GM12878 (cell line): Measurements from ENCODE around the gene SOX12. TPM values are rescaled to one million over a fixed set of nuclear protein-coding genes. Genes with fewer than 3 reads are reported as not detected.

Experiments
- BCL11A ChIP-seq: IDR thresholded peaks from 2 replicates; pipeline ENCODE4 v1.6.1; 2011; ENCODE audit warnings: low read depth, low read length
- BHLHE40 ChIP-seq, 2 experiments: fragments of 450-650 bp in 1 of 2; IDR thresholded peaks; 2 replicates each; pipeline ENCODE4 v1.6.1; 2011 to 2017; ENCODE audit warnings: low read depth in 2 of 2, borderline replicate concordance in 1 of 2, improper control_type of control experiment in 1 of 2, low read length in 1 of 2, mild to moderate bottlenecking in 1 of 2
- BMI1 ChIP-seq: fragments of 450-650 bp; IDR thresholded peaks from 2 replicates; pipeline ENCODE4 v1.6.1; 2016; ENCODE audit warnings: mild to moderate bottlenecking, moderate library complexity, borderline replicate concordance
- CHD4 ChIP-seq: fragments of 200-600 bp; sonication (generic); IDR thresholded peaks from 2 replicates; pipeline ENCODE4 v1.6.1; 2016; ENCODE audit warnings: mild to moderate bottlenecking
- MYB ChIP-seq: fragments of 150-350 bp; IDR thresholded peaks from 2 replicates; pipeline ENCODE4 v1.6.1; 2014; ENCODE audit warnings: mild to moderate bottlenecking, low read depth, low read length, borderline replicate concordance
- MYC ChIP-seq: IDR thresholded peaks from 2 replicates; pipeline ENCODE4 v1.6.1; 2011; ENCODE audit warnings: mild to moderate bottlenecking, low read length, moderate library complexity, inconsistent platforms; ENCODE audit not compliant: insufficient read depth, insufficient replicate concordance, insufficient read length, severe bottlenecking
- NBN ChIP-seq: fragments of 450-650 bp; IDR thresholded peaks from 2 replicates; pipeline ENCODE4 v1.6.1; 2016
- NR2C2 ChIP-seq: IDR thresholded peaks from 2 replicates; pipeline ENCODE4 v1.6.1; 2011; ENCODE audit warnings: borderline replicate concordance, low read depth; ENCODE audit not compliant: control insufficient read depth, insufficient read length
- POLR2AphosphoS5 ChIP-seq: IDR thresholded peaks from 2 replicates; pipeline ENCODE4 v1.6.1; 2011; ENCODE audit warnings: mild to moderate bottlenecking, low read length, inconsistent platforms
- RCOR1 ChIP-seq: conservative IDR thresholded peaks from 2 replicates; pipeline ENCODE4 v1.6.1; 2012; ENCODE audit warnings: low read depth, low read length, improper control_type of control experiment
- RUNX3 ChIP-seq: IDR thresholded peaks from 2 replicates; pipeline ENCODE4 v1.6.1; 2012; ENCODE audit warnings: low read length, inconsistent platforms
- SUPT20H ChIP-seq: IDR thresholded peaks from 2 replicates; pipeline ENCODE4 v1.6.1; 2011; ENCODE audit warnings: low read depth, mild to moderate bottlenecking, low read length, moderate library complexity, borderline replicate concordance; ENCODE audit not compliant: control insufficient read depth
- SUZ12 ChIP-seq: fragments of 200-600 bp; sonication (generic); IDR thresholded peaks from one replicate; pipeline ENCODE4 v1.6.1; 2018; ENCODE audit warnings: antibody characterized with exemption, mild to moderate bottlenecking; ENCODE audit not compliant: unreplicated experiment
- YY1 ChIP-seq: IDR thresholded peaks from 2 replicates; pipeline ENCODE4 v1.6.1; 2011; ENCODE audit warnings: low read depth, mild to moderate bottlenecking, low read length
- ZNF207 ChIP-seq: fragments of 450-650 bp; IDR thresholded peaks from 2 replicates; pipeline ENCODE4 v1.6.1; 2014; ENCODE audit warnings: antibody characterized with exemption, mild to moderate bottlenecking, borderline replicate concordance
- ZNF274 ChIP-seq: IDR thresholded peaks from one replicate; pipeline ENCODE4 v1.8.0; 2011; ENCODE audit not compliant: insufficient read length, insufficient read depth
- ZNF384 ChIP-seq: IDR thresholded peaks from 2 replicates; pipeline ENCODE4 v1.6.1; 2012; ENCODE audit warnings: low read depth, mild to moderate bottlenecking, low read length, improper control_type of control experiment, borderline replicate concordance
- ZNF622 ChIP-seq: fragments of 450-650 bp; IDR thresholded peaks from 2 replicates; pipeline ENCODE4 v1.6.1; 2017; ENCODE audit warnings: mild to moderate bottlenecking, inconsistent platforms
- polyA plus RNA-seq, 11 experiments: library from polyadenylated mRNA; depleted of rRNA in 4 of 11; unstranded in 6 of 11; stranded (reverse) in 5 of 11; fragments of >200 nt; fragmentation: Nextera tagmentation in 4 of 11; fragmentation: Illumina TruSeq in 1 of 11; extraction: Ambion mirVana in 4 of 11; extraction: Trizol in 1 of 11; gene quantifications; 1 replicate in 1 of 11; 2 replicates in 10 of 11; pipeline versions ENCODE4 v1.2.1 to v1.2.3, GENCODE V29; 2011 to 2016; ENCODE audit warnings: inconsistent platforms in 2 of 11, missing spikeins in 2 of 11, low read depth in 1 of 11
- total RNA-seq, 4 experiments: library from RNA; depleted of rRNA in 3 of 4; stranded (reverse); fragments of >200 nt in 3 of 4; fragmentation: Illumina TruSeq in 1 of 4; extraction: Trizol in 1 of 4; gene quantifications; 2 replicates each; pipeline versions ENCODE4 v1.2.1 to v1.2.3, GENCODE V29; 2013 to 2021
- TF ChIP-seq, protein P1 (sequence below): fragments of 450-650 bp; conservative IDR thresholded peaks from 2 replicates; pipeline ENCODE4 v1.6.1; 2017; ENCODE audit warnings: mild to moderate bottlenecking, moderate library complexity
- TF ChIP-seq, protein P2 (sequence below): fragments of 450-650 bp; IDR thresholded peaks from 2 replicates; pipeline ENCODE4 v1.6.1; 2017; ENCODE audit warnings: low read depth, mild to moderate bottlenecking, moderate library complexity
- TF ChIP-seq, protein P3 (sequence below): IDR thresholded peaks from 2 replicates; pipeline ENCODE4 v1.6.1; 2011; ENCODE audit warnings: low read depth, low read length, improper control_type of control experiment, borderline replicate concordance
- TF ChIP-seq, protein P4 (sequence below): fragments of 450-650 bp; formaldehyde crosslinking; IDR thresholded peaks from 2 replicates; pipeline ENCODE4 v1.5.0; 2022; ENCODE audit warnings: mild to moderate bottlenecking, missing genetic modification characterization

Gene SOX12
- total and polyA plus RNA-seq, 10 of the 15 experiments (the other 5 are each of a cell fraction or from before 2014, with no cell fraction given) = 0.50 to 17.9 (median 1.4) TPM

GRCh38 chr20:327186-328026 is 2.1 kb downstream of the SOX12 start (continued):
- no peak for TF ChIP-seq ZNF274
- TF ChIP-seq BCL11A = no peak
- no peak for TF ChIP-seq BMI1
- no peak for TF ChIP-seq ZNF622
- 0 out of 2 replicates have a peak, but pooled peaks have one; percentile 41 for TF ChIP-seq NBN
- TF ChIP-seq RCOR1 = 0 out of 2 replicates have a peak, but pooled peaks have one; percentile 36
- TF ChIP-seq, protein P1, sequence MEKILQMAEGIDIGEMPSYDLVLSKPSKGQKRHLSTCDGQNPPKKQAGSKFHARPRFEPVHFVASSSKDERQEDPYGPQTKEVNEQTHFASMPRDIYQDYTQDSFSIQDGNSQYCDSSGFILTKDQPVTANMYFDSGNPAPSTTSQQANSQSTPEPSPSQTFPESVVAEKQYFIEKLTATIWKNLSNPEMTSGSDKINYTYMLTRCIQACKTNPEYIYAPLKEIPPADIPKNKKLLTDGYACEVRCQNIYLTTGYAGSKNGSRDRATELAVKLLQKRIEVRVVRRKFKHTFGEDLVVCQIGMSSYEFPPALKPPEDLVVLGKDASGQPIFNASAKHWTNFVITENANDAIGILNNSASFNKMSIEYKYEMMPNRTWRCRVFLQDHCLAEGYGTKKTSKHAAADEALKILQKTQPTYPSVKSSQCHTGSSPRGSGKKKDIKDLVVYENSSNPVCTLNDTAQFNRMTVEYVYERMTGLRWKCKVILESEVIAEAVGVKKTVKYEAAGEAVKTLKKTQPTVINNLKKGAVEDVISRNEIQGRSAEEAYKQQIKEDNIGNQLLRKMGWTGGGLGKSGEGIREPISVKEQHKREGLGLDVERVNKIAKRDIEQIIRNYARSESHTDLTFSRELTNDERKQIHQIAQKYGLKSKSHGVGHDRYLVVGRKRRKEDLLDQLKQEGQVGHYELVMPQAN = no peak
- TF ChIP-seq ZNF384 = no peak
- peak; percentile 84 to 93; a peak in 3 of 4 replicates for TF ChIP-seq BHLHE40 (IDR thresholded peaks at IDR 0.05; ENCODE audit: borderline replicate concordance in 1 of 2, low read depth in 2 of 2, low read length in 1 of 2)
- no peak for TF ChIP-seq SUZ12
- TF ChIP-seq, protein P2, sequence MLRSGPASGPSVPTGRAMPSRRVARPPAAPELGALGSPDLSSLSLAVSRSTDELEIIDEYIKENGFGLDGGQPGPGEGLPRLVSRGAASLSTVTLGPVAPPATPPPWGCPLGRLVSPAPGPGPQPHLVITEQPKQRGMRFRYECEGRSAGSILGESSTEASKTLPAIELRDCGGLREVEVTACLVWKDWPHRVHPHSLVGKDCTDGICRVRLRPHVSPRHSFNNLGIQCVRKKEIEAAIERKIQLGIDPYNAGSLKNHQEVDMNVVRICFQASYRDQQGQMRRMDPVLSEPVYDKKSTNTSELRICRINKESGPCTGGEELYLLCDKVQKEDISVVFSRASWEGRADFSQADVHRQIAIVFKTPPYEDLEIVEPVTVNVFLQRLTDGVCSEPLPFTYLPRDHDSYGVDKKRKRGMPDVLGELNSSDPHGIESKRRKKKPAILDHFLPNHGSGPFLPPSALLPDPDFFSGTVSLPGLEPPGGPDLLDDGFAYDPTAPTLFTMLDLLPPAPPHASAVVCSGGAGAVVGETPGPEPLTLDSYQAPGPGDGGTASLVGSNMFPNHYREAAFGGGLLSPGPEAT = peak; percentile 54
- TF ChIP-seq, protein P3, sequence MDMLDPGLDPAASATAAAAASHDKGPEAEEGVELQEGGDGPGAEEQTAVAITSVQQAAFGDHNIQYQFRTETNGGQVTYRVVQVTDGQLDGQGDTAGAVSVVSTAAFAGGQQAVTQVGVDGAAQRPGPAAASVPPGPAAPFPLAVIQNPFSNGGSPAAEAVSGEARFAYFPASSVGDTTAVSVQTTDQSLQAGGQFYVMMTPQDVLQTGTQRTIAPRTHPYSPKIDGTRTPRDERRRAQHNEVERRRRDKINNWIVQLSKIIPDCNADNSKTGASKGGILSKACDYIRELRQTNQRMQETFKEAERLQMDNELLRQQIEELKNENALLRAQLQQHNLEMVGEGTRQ = no peak
- no peak for TF ChIP-seq MYC
- TF ChIP-seq, protein P4, sequence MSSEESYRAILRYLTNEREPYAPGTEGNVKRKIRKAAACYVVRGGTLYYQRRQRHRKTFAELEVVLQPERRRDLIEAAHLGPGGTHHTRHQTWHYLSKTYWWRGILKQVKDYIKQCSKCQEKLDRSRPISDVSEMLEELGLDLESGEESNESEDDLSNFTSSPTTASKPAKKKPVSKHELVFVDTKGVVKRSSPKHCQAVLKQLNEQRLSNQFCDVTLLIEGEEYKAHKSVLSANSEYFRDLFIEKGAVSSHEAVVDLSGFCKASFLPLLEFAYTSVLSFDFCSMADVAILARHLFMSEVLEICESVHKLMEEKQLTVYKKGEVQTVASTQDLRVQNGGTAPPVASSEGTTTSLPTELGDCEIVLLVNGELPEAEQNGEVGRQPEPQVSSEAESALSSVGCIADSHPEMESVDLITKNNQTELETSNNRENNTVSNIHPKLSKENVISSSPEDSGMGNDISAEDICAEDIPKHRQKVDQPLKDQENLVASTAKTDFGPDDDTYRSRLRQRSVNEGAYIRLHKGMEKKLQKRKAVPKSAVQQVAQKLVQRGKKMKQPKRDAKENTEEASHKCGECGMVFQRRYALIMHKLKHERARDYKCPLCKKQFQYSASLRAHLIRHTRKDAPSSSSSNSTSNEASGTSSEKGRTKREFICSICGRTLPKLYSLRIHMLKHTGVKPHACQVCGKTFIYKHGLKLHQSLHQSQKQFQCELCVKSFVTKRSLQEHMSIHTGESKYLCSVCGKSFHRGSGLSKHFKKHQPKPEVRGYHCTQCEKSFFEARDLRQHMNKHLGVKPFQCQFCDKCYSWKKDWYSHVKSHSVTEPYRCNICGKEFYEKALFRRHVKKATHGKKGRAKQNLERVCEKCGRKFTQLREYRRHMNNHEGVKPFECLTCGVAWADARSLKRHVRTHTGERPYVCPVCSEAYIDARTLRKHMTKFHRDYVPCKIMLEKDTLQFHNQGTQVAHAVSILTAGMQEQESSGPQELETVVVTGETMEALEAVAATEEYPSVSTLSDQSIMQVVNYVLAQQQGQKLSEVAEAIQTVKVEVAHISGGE (CRISPR knock-in tag) = no peak
- no peak for TF ChIP-seq MYB
- TF ChIP-seq POLR2AphosphoS5 = peak; percentile 56; the same call in 1 of the 2 replicates
- no peak for TF ChIP-seq CHD4
- no peak for TF ChIP-seq RUNX3
- TF ChIP-seq NR2C2 = no peak
- no peak for TF ChIP-seq ZNF207
- TF ChIP-seq YY1 = no peak
- no peak for TF ChIP-seq SUPT20H
